Measurements from ENCODE around the gene TM9SF4. TPM values are rescaled to one million over a fixed set of nuclear protein-coding genes. Genes with fewer than 3 reads are reported as not detected.

TM9SF4 gene, protein sequence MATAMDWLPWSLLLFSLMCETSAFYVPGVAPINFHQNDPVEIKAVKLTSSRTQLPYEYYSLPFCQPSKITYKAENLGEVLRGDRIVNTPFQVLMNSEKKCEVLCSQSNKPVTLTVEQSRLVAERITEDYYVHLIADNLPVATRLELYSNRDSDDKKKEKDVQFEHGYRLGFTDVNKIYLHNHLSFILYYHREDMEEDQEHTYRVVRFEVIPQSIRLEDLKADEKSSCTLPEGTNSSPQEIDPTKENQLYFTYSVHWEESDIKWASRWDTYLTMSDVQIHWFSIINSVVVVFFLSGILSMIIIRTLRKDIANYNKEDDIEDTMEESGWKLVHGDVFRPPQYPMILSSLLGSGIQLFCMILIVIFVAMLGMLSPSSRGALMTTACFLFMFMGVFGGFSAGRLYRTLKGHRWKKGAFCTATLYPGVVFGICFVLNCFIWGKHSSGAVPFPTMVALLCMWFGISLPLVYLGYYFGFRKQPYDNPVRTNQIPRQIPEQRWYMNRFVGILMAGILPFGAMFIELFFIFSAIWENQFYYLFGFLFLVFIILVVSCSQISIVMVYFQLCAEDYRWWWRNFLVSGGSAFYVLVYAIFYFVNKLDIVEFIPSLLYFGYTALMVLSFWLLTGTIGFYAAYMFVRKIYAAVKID
- polyA plus RNA-seq (2012; ENCODE audit: low read depth, missing spikeins), result 19.1 TPM

DNA sequence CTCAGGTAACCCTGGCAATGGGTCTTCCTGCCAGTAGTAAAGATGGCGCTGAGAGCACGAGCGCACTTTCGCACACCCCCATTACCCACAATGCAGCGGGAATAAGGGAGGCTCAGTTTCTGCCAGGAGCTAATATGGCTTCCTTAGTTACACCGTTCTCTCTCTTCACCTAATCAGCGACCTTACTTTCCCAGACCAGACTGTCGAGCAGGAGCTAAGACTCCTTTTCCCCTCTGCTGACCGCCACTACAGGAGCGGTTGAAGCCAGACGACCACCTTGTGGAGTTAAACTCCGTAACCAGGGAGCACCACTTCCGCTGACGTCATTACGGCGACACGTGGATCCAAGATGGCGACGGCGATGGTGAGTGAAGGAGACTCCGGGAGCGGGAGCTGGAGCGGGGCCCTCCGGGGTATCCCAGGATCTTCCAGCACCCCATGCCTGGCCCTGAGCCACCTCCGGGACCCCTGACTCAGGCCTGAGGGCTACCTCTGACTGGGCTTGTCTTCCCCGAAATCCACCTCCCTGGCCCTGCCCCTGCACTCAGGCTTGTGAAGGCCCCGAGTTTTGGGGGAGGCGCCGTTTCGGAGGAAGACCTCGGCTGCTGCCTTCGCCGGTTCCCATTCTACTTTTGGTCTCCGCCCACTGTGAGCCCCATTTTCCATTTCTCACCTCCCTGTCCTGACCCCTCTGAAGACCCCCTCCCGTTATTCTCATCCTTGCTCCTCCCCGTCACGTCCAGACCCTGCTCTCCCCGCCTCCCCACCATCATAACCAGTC, at the start of gene TM9SF4:
TSS of gene TM9SF4 (plus strand) at position 323 of the 781 bp plus-strand sequence. CDS start at position 350, 27 bp downstream.
- DNase-seq (ENCODE audit: insufficient read length, low spot score) (peak; percentile 74), FAIRE-seq (peak; percentile 92)
- TF ChIP-seq PAX5 (IDR thresholded peaks at IDR 0.05; ENCODE audit: insufficient read depth, low read length, severe bottlenecking), result no peak
- peak; percentile 96 for TF ChIP-seq TAF1 (IDR thresholded peaks at IDR 0.05; ENCODE audit: low read depth, low read length)
- TF ChIP-seq POLR2A (IDR thresholded peaks at IDR 0.05; ENCODE audit: low read depth, low read length), result peak; percentile 91
- peak; percentile 85 for TF ChIP-seq POLR2AphosphoS5 (IDR thresholded peaks at IDR 0.05; ENCODE audit: low read depth, low read length)
- no peak for TF ChIP-seq SPI1 (IDR thresholded peaks at IDR 0.05; ENCODE audit: low read depth, low read length)
- TF ChIP-seq POU2F2 (IDR thresholded peaks at IDR 0.05; ENCODE audit: low read depth, low read length), result peak; percentile 10; the same call in 1 of the 2 replicates

DNA sequence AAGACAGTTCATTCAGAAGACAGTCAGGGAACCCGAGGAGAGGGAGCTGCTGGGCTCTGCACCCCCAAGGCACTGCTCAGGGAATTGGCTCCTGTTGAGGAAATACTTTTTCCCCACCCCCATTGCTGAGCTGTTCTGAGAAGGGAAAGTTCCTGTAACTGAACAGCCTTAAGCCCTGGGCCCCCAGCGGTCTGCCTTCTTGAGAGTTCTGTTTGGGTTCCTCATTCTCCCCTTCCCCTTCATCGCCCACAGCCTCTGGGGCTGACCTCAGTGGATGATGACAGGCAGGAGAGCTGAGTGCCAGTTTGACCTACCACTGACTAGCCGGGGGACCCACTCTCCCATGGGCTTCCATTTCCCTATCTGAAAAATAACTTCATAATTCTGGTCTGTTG, 46.7 kb upstream of the TM9SF4 start:
- DNase-seq (ENCODE audit: insufficient read length, low spot score) (no peak), FAIRE-seq (peak; percentile 62)

DNA sequence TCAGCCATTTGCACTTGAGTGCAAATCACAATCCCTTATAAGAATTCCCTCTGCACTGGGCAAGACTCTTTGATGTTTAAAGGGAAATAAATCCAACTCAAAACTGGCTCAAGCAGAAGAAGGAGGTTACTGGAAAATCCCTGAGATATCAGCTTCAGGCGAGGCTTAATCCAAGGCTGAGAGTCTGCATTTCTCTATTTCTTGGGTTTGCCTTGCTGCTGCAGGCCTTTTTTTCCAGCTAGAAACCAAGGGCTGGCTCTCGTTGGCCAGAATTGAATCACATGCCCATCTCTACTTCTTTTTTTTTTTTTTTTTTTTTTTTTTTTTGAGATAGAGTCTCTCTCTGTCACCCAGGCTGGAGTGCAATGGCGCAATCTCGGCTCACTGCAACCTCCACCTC, 45.8 kb upstream of the TM9SF4 start:
- FAIRE-seq (no peak), DNase-seq (ENCODE audit: insufficient read length, low spot score) (no peak)
- TF ChIP-seq TAF1 (IDR thresholded peaks at IDR 0.05; ENCODE audit: low read depth, low read length) (no peak), SPI1 (IDR thresholded peaks at IDR 0.05; ENCODE audit: low read depth, low read length) (no peak), PAX5 (IDR thresholded peaks at IDR 0.05; ENCODE audit: insufficient read depth, low read length, severe bottlenecking) (no peak), POU2F2 (IDR thresholded peaks at IDR 0.05; ENCODE audit: low read depth, low read length) (no peak), POLR2AphosphoS5 (IDR thresholded peaks at IDR 0.05; ENCODE audit: low read depth, low read length) (no peak), POLR2A (IDR thresholded peaks at IDR 0.05; ENCODE audit: low read depth, low read length) (no peak)

More for the DNA sequence above, 46.7 kb upstream of the TM9SF4 start:
- peak; percentile 81 for TF ChIP-seq SPI1 (IDR thresholded peaks at IDR 0.05; ENCODE audit: low read depth, low read length)
- no peak for TF ChIP-seq POLR2A (IDR thresholded peaks at IDR 0.05; ENCODE audit: low read depth, low read length)

DNA sequence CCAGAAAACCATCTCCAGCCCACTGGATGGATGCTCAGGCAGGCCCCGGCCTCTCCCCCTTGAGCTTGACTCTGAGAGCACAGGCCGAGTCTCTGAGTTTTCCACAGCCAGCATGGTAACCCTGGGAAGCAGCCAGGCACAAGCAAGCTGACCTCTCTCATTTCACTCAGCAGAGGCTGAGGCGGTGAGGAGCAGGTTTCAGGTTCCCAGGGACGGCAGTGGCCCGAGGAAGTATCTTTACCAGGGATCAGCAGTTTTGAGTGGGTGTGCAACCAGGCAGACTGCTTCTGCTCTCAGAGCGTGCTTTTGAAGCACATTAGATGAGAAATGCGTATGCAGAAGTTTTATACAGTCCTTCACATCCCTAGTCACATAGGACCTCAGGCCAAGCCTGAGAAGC, 44.8 kb upstream of the TM9SF4 start:
- TF ChIP-seq SPI1 (IDR thresholded peaks at IDR 0.05; ENCODE audit: low read depth, low read length), result no peak
- no peak for TF ChIP-seq PAX5 (IDR thresholded peaks at IDR 0.05; ENCODE audit: insufficient read depth, low read length, severe bottlenecking)
- no peak for TF ChIP-seq POU2F2 (IDR thresholded peaks at IDR 0.05; ENCODE audit: low read depth, low read length)
- no peak for TF ChIP-seq TAF1 (IDR thresholded peaks at IDR 0.05; ENCODE audit: low read depth, low read length)
- TF ChIP-seq POLR2A (IDR thresholded peaks at IDR 0.05; ENCODE audit: low read depth, low read length), result no peak
- TF ChIP-seq POLR2AphosphoS5 (IDR thresholded peaks at IDR 0.05; ENCODE audit: low read depth, low read length), result no peak
- DNase-seq (ENCODE audit: insufficient read length, low spot score), result no peak
- FAIRE-seq, result peak; percentile 33

DNA sequence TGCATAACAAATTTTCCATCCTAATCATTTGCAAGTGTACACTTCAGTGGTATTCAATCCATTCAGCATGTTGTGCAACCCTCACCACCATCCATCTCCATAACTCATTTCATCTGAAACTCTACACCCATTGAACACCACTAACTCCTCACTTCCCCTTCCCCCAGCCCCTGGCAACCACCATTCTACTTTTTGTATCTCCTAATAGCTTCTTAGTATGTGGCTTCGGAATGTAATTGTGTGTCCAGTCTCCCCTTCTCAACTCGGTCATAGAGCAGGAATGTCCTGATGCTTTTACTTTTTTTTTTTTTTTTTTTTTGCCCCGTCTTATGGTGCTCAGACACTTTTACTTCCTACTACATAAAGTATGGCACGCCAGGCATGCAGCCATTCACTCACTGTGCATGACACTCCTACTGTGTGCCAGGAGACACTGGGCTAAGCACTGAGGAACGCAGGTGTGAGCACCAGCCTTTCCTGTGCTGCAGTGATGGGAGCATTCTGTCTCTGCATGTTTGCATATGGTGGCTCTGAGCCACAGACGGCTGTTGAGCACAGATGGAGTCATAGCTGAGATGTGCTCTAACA, 42.2 kb upstream of the TM9SF4 start:
- no peak for FAIRE-seq
- TF ChIP-seq SPI1 (IDR thresholded peaks at IDR 0.05; ENCODE audit: low read depth, low read length) (peak; percentile 69), PAX5 (IDR thresholded peaks at IDR 0.05; ENCODE audit: insufficient read depth, low read length, severe bottlenecking) (no peak), POU2F2 (IDR thresholded peaks at IDR 0.05; ENCODE audit: low read depth, low read length) (no peak)
- no peak for DNase-seq (ENCODE audit: insufficient read length, low spot score)

DNA sequence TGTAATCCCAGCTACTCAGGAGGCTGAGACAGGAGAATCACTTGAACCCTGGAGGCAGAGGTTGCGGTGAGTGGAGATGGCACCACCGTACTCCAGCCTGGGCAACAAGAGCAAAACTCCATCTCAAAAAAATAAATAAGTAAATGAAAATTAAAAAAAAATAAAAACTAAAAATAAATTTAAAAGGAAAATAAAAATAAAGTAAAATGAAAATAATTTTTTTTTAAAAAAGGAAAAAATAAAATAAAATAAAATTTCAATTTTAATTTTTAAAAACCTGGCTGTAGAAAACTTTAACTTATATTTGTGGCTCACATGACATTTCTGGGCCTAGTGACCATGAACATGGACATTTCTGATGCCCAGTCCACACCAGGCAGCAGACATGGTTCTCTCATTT, 41.3 kb upstream of the TM9SF4 start:
- DNase-seq (ENCODE audit: insufficient read length, low spot score) (no peak), FAIRE-seq (no peak)

DNA sequence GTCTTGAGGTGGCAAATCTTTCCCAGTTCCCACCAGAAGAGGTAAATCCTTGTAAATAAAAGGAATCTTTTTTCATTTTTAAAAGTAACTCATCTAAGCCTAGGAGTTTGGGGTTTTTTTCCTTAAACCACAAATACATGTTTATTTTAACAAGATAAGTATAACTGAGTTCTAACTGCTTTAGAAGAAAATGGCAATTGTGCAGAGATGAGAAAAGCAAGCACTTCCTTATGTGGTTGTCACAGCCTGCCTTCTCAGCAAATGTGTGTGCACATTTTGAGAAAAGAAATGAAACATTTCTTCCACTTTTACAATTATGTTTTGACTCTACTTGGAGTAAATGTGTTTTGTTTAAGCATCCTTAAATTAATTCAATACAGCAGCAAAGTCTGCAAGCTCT, 39.8 kb upstream of the TM9SF4 start:
- FAIRE-seq (no peak), DNase-seq (ENCODE audit: insufficient read length, low spot score) (no peak)
- TF ChIP-seq POLR2AphosphoS5 (IDR thresholded peaks at IDR 0.05; ENCODE audit: low read depth, low read length) (no peak), TAF1 (IDR thresholded peaks at IDR 0.05; ENCODE audit: low read depth, low read length) (no peak), POU2F2 (IDR thresholded peaks at IDR 0.05; ENCODE audit: low read depth, low read length) (no peak), PAX5 (IDR thresholded peaks at IDR 0.05; ENCODE audit: insufficient read depth, low read length, severe bottlenecking) (no peak), SPI1 (IDR thresholded peaks at IDR 0.05; ENCODE audit: low read depth, low read length) (peak; percentile 9; the same call in 1 of the 2 replicates)

More for the DNA sequence above, 41.3 kb upstream of the TM9SF4 start:
- TF ChIP-seq POU2F2 (IDR thresholded peaks at IDR 0.05; ENCODE audit: low read depth, low read length) (no peak), SPI1 (IDR thresholded peaks at IDR 0.05; ENCODE audit: low read depth, low read length) (no peak), TAF1 (IDR thresholded peaks at IDR 0.05; ENCODE audit: low read depth, low read length) (no peak), POLR2AphosphoS5 (IDR thresholded peaks at IDR 0.05; ENCODE audit: low read depth, low read length) (no peak), PAX5 (IDR thresholded peaks at IDR 0.05; ENCODE audit: insufficient read depth, low read length, severe bottlenecking) (no peak), POLR2A (IDR thresholded peaks at IDR 0.05; ENCODE audit: low read depth, low read length) (no peak)

DNA sequence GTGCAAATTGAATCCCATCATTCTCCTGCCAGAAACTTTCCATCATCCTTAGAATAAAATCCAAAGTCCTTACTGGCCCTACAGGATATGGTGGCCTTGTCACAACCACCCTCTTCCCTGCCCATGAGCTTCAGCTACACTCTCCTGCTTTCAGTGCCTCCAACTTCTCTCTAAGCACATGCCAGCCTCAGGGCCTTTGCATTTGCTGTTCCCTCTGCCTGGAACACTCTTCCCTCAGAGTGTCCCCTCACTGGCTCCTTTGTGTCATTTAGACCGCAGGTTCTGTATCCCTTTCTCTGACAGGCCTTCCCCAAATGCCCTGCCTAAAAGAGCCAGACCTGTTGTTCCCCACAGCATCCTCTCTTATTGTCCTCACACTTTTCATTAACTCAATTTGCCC, 39.2 kb upstream of the TM9SF4 start:
- FAIRE-seq, result no peak
- DNase-seq (ENCODE audit: insufficient read length, low spot score), result no peak
- TF ChIP-seq TAF1 (IDR thresholded peaks at IDR 0.05; ENCODE audit: low read depth, low read length) (no peak), POLR2A (IDR thresholded peaks at IDR 0.05; ENCODE audit: low read depth, low read length) (no peak), SPI1 (IDR thresholded peaks at IDR 0.05; ENCODE audit: low read depth, low read length) (no peak), POLR2AphosphoS5 (IDR thresholded peaks at IDR 0.05; ENCODE audit: low read depth, low read length) (no peak), PAX5 (IDR thresholded peaks at IDR 0.05; ENCODE audit: insufficient read depth, low read length, severe bottlenecking) (no peak), POU2F2 (IDR thresholded peaks at IDR 0.05; ENCODE audit: low read depth, low read length) (no peak)

Data from GM12891 (cell line).